Sigmoid colon (tissue), 4 donors: ENCODE data around the gene CTNND2.

ENCODE experiments used
- EP300 ChIP-seq, 4 donors: sonication (generic); formaldehyde crosslinking; IDR thresholded peaks; one replicate each; pipeline ENCODE4 v1.6.1; 2017; ENCODE audit warnings: antibody characterized with exemption in 4 of 4
- POLR2A ChIP-seq, 2 donors: fragments of 450-650 bp; IDR thresholded peaks; one replicate each; pipeline ENCODE4 v1.6.1; 2016; ENCODE audit warnings: antibody characterized with exemption in 2 of 2, mild to moderate bottlenecking in 2 of 2, moderate library complexity in 2 of 2
- POLR2AphosphoS5 ChIP-seq, 4 donors: sonication (generic); formaldehyde crosslinking; IDR thresholded peaks; one replicate each; pipeline ENCODE4 v1.6.1; 2017; ENCODE audit warnings: antibody characterized with exemption in 4 of 4
- TF ChIP-seq, protein P1 (sequence below), 4 experiments: fragments of 450-650 bp in 3 of 4; fragments of 200-600 bp in 1 of 4; IDR thresholded peaks; one replicate each; pipeline ENCODE4 v1.5.1; 2016 to 2019; ENCODE audit warnings: antibody characterized with exemption in 4 of 4, mild to moderate bottlenecking in 3 of 4, moderate library complexity in 2 of 4

DNA sequence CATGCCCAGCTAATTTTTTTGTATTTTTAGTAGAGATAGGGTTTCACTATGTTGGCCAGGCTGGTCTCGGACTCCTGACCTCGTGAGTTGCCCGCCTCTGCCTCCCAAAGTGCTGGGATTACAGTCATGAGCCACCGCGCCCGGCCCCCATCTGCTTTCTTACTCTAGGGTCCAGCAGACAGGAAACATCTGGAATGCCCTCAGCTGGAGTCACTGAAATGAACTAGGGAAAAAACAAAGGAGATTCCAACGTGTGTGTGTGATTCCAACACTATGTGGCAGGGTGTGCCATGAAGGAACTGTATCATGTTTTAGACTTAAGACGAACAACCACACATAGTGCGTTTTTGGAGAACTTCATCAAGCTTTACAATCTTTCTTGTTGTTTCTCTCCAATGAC, 603.1 kb downstream of the CTNND2 start:
- TF ChIP-seq, protein P1, sequence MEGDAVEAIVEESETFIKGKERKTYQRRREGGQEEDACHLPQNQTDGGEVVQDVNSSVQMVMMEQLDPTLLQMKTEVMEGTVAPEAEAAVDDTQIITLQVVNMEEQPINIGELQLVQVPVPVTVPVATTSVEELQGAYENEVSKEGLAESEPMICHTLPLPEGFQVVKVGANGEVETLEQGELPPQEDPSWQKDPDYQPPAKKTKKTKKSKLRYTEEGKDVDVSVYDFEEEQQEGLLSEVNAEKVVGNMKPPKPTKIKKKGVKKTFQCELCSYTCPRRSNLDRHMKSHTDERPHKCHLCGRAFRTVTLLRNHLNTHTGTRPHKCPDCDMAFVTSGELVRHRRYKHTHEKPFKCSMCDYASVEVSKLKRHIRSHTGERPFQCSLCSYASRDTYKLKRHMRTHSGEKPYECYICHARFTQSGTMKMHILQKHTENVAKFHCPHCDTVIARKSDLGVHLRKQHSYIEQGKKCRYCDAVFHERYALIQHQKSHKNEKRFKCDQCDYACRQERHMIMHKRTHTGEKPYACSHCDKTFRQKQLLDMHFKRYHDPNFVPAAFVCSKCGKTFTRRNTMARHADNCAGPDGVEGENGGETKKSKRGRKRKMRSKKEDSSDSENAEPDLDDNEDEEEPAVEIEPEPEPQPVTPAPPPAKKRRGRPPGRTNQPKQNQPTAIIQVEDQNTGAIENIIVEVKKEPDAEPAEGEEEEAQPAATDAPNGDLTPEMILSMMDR (IDR thresholded peaks at IDR 0.05) = no peak
- no peak for TF ChIP-seq EP300 (IDR thresholded peaks at IDR 0.05)
- TF ChIP-seq POLR2A (IDR thresholded peaks at IDR 0.05) = no peak
- no peak for TF ChIP-seq POLR2AphosphoS5 (IDR thresholded peaks at IDR 0.05)
